CD4-positive, alpha-beta T cell treated with Interleukin-12 subunit alpha and Interleukin-12 subunit beta, for 1 hour (primary cell): ENCODE measurements around the gene PKD1L1.

Experiments used
- DNase-seq: peaks from one replicate; pipeline ENCODE4 v3.0.0-alpha.2; 2020

Gene PKD1L1

GRCh38 chr7:47786557-47787248, 161.6 kb downstream of the PKD1L1 start:
- DNase-seq: no peak

GRCh38 chr7:47785923-47786556, 162.2 kb downstream of the PKD1L1 start:
- no peak for DNase-seq

GRCh38 chr7:47783456-47784223, 164.6 kb downstream of the PKD1L1 start:
- DNase-seq: no peak

- DNase-seq: no peak
Measured at GRCh38 chr7:47782792-47783191, 165.5 kb downstream of the PKD1L1 start.

- DNase-seq: no peak
Measured at GRCh38 chr7:47782022-47782421, 166.2 kb downstream of the PKD1L1 start.

GRCh38 chr7:47780555-47780954, 167.7 kb downstream of the PKD1L1 start:
- DNase-seq: no peak

- no peak for DNase-seq
Measured at GRCh38 chr7:47779341-47779771, 168.9 kb downstream of the PKD1L1 start.

GRCh38 chr7:47778153-47778661, 170.1 kb downstream of the PKD1L1 start:
- no peak for DNase-seq

GRCh38 chr7:47777531-47778152, 170.6 kb downstream of the PKD1L1 start:
- DNase-seq: no peak

- no peak for DNase-seq
Measured at GRCh38 chr7:47776335-47776734, 171.9 kb downstream of the PKD1L1 start.

- no peak for DNase-seq
Measured at GRCh38 chr7:47775238-47775637, 173.0 kb downstream of the PKD1L1 start.

GRCh38 chr7:47772492-47772891, 175.8 kb downstream of the PKD1L1 start:
- no peak for DNase-seq

GRCh38 chr7:47771990-47772360, 176.3 kb downstream of the PKD1L1 start:
- no peak for DNase-seq

- no peak for DNase-seq
Measured at GRCh38 chr7:47771336-47771989, 176.8 kb downstream of the PKD1L1 start.

- DNase-seq: no peak
Measured at GRCh38 chr7:47766126-47766525, 182.1 kb downstream of the PKD1L1 start.

GRCh38 chr7:47765373-47765979, 182.8 kb downstream of the PKD1L1 start:
- no peak for DNase-seq

GRCh38 chr7:47764746-47765145, 183.5 kb downstream of the PKD1L1 start:
- DNase-seq: no peak

- no peak for DNase-seq
Measured at GRCh38 chr7:47763063-47763974, 184.9 kb downstream of the PKD1L1 start.

GRCh38 chr7:47762746-47763062, 185.6 kb downstream of the PKD1L1 start:
- no peak for DNase-seq

GRCh38 chr7:47762207-47762606, 186.1 kb downstream of the PKD1L1 start:
- no peak for DNase-seq

- DNase-seq: no peak
Measured at GRCh38 chr7:47759056-47759706, 189.1 kb downstream of the PKD1L1 start.
